SU-DHL-6 (cell line): ENCODE measurements around the gene PRCC.

Experiments used
- H2AFZ ChIP-seq: fragments of 200-600 bp; sonication (generic); 2 replicates; pipeline ENCODE4 v1.6.1; 2014; ENCODE audit warnings: low read depth, mild to moderate bottlenecking, moderate library complexity, mixed read lengths, antibody characterized with exemption, low read length; ENCODE audit not compliant: severe bottlenecking
- H3F3A ChIP-seq: fragments of 200-600 bp; shearing (Covaris generic); 2 replicates; pipeline ENCODE4 v1.6.0; 2016; ENCODE audit warnings: antibody characterized with exemption, mild to moderate bottlenecking; ENCODE audit not compliant: insufficient read depth
- H3K27ac ChIP-seq: fragments of 200-600 bp; sonication (generic); 2 replicates; pipeline ENCODE4 v1.5.1; 2016; ENCODE audit warnings: low read depth, mild to moderate bottlenecking, low read length, moderate library complexity, mixed read lengths
- H3K27me3 ChIP-seq: fragments of 200-600 bp; sonication (generic), shearing (Covaris generic); 2 replicates; pipeline ENCODE4 v1.6.0; 2014; ENCODE audit warnings: mild to moderate bottlenecking, low read length
- H3K36me3 ChIP-seq: fragments of 200-600 bp; sonication (generic); 2 replicates; pipeline ENCODE4 v1.6.1; 2014; ENCODE audit warnings: mild to moderate bottlenecking, low read length, mixed read lengths
- H3K4me2 ChIP-seq: fragments of 300-600, 200-600 bp; shearing (Covaris generic), sonication (generic); 2 replicates; pipeline ENCODE4 v1.6.0; 2014; ENCODE audit warnings: low read length, low read depth, mild to moderate bottlenecking; ENCODE audit not compliant: poor library complexity, severe bottlenecking
- H3K4me3 ChIP-seq: fragments of 200-600 bp; sonication (generic); 2 replicates; pipeline ENCODE4 v1.5.1; 2014; ENCODE audit warnings: antibody characterized with exemption, low read length, mild to moderate bottlenecking, mixed read lengths; ENCODE audit not compliant: insufficient read depth, poor library complexity, severe bottlenecking
- H3K79me2 ChIP-seq: fragments of 200-600 bp; sonication (generic); 2 replicates; pipeline ENCODE4 v1.6.1; 2014; ENCODE audit warnings: mild to moderate bottlenecking, low read length, moderate library complexity; ENCODE audit not compliant: insufficient read depth
- H3K9ac ChIP-seq: fragments of 200-600 bp; sonication (generic); 2 replicates; pipeline ENCODE4 v1.7.0; 2014; ENCODE audit warnings: mild to moderate bottlenecking, low read length
- H3K9me2 ChIP-seq: fragments of 200-600 bp; sonication (generic); replicated peaks from 2 replicates; pipeline ENCODE4 v1.6.1; 2014; ENCODE audit warnings: low read length; ENCODE audit not compliant: insufficient read depth
- H3K9me3 ChIP-seq: fragments of 200-600 bp; sonication (generic); 2 replicates; pipeline ENCODE4 v1.6.1; 2014; ENCODE audit warnings: low read length, mixed read lengths; ENCODE audit not compliant: insufficient read depth
- H4K20me1 ChIP-seq: fragments of 200-600 bp; sonication (generic); 2 replicates; pipeline ENCODE4 v1.6.1; 2014; ENCODE audit warnings: low read depth, mild to moderate bottlenecking, antibody characterized with exemption, low read length, moderate library complexity, mixed read lengths
- EZH2phosphoT487 ChIP-seq: fragments of 200-600 bp; sonication (generic), shearing (Covaris generic); conservative IDR thresholded peaks from 2 replicates; pipeline ENCODE4 v1.6.1; 2018; ENCODE audit warnings: mild to moderate bottlenecking, antibody characterized with exemption, low read length, moderate library complexity, mixed read lengths
- TF ChIP-seq, protein P1 (sequence below): fragments of 200-600 bp; sonication (generic); IDR thresholded peaks from one replicate; pipeline ENCODE4 v1.5.1; 2017; ENCODE audit warnings: antibody characterized with exemption, mild to moderate bottlenecking, low read length, moderate library complexity; ENCODE audit not compliant: insufficient read depth, poor library complexity, severe bottlenecking

The PRCC gene

GRCh38 chr1:156751451-156751756 lies 15.9 kb upstream of the PRCC start, which contains the start of gene HDGF:
Gene HDGF (minus strand): TSS chr1:156751675. CDS start chr1:156751429, 246 bp downstream.
- no peaks in the 10 kb centered on the region for H3K36me3 ChIP-seq
- no peaks in the 10 kb centered on the region for H3K27me3 ChIP-seq
- H3F3A ChIP-seq = peaks cover 26% of the 10 kb centered on the region
- no peak for TF ChIP-seq EZH2phosphoT487
- TF ChIP-seq, protein P1, sequence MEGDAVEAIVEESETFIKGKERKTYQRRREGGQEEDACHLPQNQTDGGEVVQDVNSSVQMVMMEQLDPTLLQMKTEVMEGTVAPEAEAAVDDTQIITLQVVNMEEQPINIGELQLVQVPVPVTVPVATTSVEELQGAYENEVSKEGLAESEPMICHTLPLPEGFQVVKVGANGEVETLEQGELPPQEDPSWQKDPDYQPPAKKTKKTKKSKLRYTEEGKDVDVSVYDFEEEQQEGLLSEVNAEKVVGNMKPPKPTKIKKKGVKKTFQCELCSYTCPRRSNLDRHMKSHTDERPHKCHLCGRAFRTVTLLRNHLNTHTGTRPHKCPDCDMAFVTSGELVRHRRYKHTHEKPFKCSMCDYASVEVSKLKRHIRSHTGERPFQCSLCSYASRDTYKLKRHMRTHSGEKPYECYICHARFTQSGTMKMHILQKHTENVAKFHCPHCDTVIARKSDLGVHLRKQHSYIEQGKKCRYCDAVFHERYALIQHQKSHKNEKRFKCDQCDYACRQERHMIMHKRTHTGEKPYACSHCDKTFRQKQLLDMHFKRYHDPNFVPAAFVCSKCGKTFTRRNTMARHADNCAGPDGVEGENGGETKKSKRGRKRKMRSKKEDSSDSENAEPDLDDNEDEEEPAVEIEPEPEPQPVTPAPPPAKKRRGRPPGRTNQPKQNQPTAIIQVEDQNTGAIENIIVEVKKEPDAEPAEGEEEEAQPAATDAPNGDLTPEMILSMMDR = no peak
- H3K4me3 ChIP-seq = peak within 1 kb of the TSS; percentile 91
- no peaks in the 10 kb centered on the region for H3K9me3 ChIP-seq
- peak within 1 kb of the TSS; percentile 84 for H3K4me2 ChIP-seq
- H4K20me1 ChIP-seq = no peaks in the 10 kb centered on the region; the same call in 1 of the 2 replicates
- H3K9me2 ChIP-seq = no peaks in the 10 kb centered on the region
- H3K27ac ChIP-seq = peak within 1 kb of the TSS; percentile 88
- peak within 1 kb of the TSS; percentile 86 for H3K9ac ChIP-seq
- H3K79me2 ChIP-seq = peaks cover 55% of the 10 kb centered on the region
- peak within 1 kb of the TSS; percentile 11 for H2AFZ ChIP-seq

GRCh38 chr1:156751757-156752481 lies 15.4 kb upstream of the PRCC start:
- peak overlapping the region; percentile 84 for H3K4me2 ChIP-seq
- peak overlapping the region; percentile 11 for H2AFZ ChIP-seq
- H3K79me2 ChIP-seq = peaks cover 50% of the 10 kb centered on the region

GRCh38 chr1:156752843-156753482 lies 14.4 kb upstream of the PRCC start:
- Histone ChIP-seq H3K36me3 (no peaks in the 10 kb centered on the region), H3K27me3 (no peaks in the 10 kb centered on the region), H3K4me3 (peak overlapping the region; percentile 79), H3K79me2 (peaks cover 41% of the 10 kb centered on the region), H4K20me1 (no peaks in the 10 kb centered on the region), H3K9ac (peak overlapping the region; percentile 86), H3K9me2 (no peaks in the 10 kb centered on the region), H3K27ac (peak overlapping the region; percentile 70), H3K9me3 (no peaks in the 10 kb centered on the region), H3K4me2 (peak overlapping the region; percentile 84), H2AFZ (no peak overlapping the region), H3F3A (peaks cover 26% of the 10 kb centered on the region)
- TF ChIP-seq EZH2phosphoT487 = no peak
- TF ChIP-seq, protein P1 = no peak

More at GRCh38 chr1:156751757-156752481, 15.4 kb upstream of the PRCC start:
- Histone ChIP-seq H3F3A (peaks cover 26% of the 10 kb centered on the region), H3K9ac (peak overlapping the region; percentile 86), H3K9me2 (no peaks in the 10 kb centered on the region), H3K36me3 (no peaks in the 10 kb centered on the region), H3K27ac (peak overlapping the region; percentile 70), H3K4me3 (peak overlapping the region; percentile 91), H3K9me3 (no peaks in the 10 kb centered on the region), H3K27me3 (no peaks in the 10 kb centered on the region), H4K20me1 (no peaks in the 10 kb centered on the region; the same call in 1 of the 2 replicates)
- no peak for TF ChIP-seq EZH2phosphoT487
- TF ChIP-seq, protein P1 = no peak
